Stimulated activated CD8-positive, alpha-beta memory T cell treated with anti-CD3 and anti-CD28 coated beads, Interleukin-4, amount 100 ng/mL, for 24 hours (primary cell): ENCODE measurements around the gene CLINT1.

ENCODE experiments used
- DNase-seq: peaks from one replicate; pipeline ENCODE4 v3.0.0-alpha.2; 2020; ENCODE audit warnings: low read depth

CLINT1 gene

DNA sequence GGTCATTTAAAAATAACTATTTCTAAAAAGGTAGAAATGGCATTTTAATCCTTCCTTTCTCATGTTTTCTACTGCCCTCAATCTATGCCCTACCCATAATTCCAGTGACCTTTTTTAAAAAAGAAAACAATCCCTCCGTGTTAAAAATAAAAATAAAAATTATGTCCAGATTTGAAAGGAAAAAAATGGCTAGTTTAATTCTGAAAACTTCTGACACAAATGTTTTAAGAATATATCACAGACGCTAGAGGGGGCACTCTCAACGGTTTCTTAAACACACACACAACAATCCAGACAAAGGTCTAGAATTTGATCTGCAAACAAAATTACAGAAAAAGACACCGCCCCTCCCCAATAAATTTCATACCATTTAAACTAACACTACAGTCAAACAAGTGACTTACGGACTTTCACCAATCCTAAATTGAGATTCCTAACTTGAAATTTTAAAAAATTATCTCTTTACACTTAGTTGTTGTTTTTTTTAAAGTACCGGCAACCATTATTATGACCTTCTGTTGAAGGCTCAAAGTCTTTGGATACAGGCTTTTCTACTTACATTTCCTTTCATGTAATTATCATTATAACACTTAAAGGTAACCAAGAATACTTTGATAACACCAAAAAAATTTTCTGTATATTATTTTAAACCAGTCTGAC, 38.2 kb downstream of the CLINT1 start:
- DNase-seq, result no peak

GRCh38 chr5:157819502-157820115, 39.3 kb downstream of the CLINT1 start:
- no peak for DNase-seq

DNA sequence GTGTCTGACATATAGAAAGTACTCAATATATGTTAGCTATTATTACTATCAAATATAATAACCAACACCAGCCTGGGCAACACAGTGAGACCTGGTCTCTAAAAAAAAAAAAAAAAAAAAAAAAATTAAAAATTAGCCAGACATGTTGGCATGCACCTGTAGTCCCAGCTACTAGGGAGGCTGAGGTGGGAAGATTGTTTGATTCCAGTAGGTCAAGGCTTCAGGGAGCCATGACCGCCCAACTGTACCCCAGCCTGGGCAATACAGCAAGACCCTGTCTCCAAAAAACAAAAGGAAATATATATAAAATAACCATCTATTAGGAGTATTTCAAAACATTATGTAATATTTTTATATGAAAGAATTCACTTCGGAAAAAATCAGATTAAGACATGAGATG, 40.6 kb downstream of the CLINT1 start:
- no peak for DNase-seq

DNA sequence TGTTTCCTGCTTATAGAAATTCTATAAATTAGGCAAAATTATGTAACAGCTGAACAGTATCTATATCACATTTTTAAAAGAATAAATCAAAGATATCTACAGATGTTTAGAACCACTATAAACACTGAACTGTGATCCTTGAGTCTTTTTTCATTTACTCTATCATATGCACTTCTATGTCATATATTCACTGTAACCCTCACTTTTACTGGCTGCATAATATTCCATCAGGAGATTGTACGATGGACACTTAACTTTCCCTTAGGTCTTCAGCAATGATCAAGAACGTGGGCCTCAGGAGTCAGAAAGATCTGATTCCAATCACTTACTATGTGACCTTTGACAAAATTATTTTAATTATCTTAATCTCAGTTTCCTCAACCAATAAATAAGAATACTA, 41.0 kb downstream of the CLINT1 start:
- no peak for DNase-seq

DNA sequence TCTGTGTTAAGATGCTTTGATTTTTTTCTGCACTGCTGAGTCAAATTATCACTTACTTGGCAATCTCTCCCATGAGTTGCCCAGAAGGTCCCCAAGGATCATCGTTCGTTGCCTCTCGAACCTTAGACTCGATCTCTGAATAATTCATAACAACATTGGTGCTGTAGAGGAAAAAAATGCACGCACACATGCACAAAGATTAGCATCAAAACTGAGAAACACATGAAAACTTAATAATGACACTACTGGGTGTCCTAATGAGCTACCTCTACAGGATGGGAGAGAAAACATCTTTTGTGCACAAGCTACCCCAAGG, 41.6 kb downstream of the CLINT1 start:
- DNase-seq, result no peak

DNA sequence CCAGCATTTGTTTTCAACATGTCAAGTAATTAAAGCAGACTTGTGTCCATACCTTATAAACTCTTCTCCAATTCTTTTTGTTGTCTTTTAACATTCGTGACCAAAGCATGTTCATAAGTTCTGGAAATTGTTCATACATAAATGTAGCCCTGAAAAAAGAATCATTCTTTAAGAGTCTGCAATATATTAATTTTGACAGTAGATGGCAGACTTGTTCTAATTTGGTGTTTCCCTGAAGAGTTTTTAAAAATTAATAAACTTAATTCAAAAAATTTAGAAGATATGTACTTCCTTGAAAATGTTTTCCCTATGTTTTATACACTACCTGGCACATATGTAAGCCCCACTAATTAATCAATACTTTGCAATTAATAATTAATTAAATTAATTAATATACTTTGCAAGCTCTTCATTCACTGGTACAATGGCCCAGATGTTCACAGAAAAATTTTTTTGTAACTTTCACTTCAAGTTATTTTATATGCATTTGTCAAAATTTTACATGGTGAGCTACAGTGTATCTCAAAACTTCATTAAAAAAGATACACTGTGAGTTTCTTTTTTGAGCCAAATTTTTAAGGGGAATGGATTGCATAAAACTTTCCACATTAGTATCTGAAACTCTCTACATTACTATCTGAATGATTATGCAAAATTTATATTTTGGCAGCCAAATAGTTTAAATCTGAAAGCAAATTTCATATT, 42.1 kb downstream of the CLINT1 start:
- no peak for DNase-seq

- DNase-seq, result no peak
Measured at GRCh38 chr5:157812086-157812485, 46.9 kb downstream of the CLINT1 start.

DNA sequence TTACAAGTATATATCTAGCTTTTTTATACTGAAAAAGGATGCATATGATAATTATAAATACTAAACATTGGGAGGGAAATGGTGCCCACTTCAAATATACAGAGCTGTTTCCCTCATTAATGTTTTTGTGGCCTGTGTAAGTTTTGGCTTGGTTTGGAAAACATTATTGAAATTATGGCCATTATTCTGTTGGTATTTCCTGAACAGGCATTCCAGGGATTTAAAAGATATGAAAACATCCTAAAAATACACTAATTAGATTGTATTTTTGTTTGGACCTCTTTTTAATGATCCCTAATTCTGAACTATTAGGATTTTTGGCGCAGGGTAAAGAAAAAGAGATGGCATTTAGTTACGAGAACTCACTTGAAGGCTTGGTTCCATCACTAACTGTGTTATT, 50.9 kb downstream of the CLINT1 start:
- no peak for DNase-seq

- no peak for DNase-seq
Measured at GRCh38 chr5:157802736-157803135, 56.2 kb downstream of the CLINT1 start.

DNA sequence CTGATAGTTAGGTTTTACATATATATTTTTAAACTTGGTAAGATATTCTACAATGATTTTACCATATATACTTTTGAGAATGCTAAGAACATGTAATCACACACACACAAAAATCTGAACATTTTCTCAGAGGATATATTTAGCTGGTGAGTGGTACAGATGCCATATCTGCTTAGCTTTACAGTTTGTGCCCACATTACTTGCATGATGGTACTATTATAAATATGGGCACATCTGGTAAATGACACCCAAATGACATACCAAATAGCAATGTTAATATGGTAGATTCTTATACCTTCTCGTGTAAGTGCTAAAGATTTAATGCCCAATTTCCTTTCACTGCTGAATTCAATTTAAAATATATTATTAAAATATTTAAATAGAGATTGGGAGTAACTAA, 58.8 kb downstream of the CLINT1 start:
- DNase-seq, result no peak

GRCh38 chr5:157799578-157799977, 59.4 kb downstream of the CLINT1 start:
- DNase-seq, result no peak

- no peak for DNase-seq
Measured at GRCh38 chr5:157793301-157793700, 65.6 kb downstream of the CLINT1 start.

- no peak for DNase-seq
Measured at GRCh38 chr5:157785801-157786200, 73.1 kb downstream of the CLINT1 start.

DNA sequence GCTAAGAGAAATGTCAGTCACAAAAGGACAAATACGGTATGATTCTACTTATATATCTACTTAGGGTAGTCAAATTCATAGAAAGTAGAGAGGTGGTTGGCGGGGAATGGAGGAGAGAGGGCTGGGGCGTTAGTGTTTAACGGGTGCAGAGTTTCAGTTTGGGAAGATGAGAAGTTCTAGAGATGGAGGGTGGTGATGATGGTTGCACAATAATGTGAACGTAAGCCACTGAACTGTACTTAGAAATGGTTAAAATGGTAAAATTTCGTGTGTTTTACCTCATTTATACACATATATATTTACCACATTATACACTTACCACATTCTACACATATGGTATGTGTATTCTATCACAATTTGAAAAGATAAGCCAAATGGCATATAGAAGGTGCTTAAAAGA, 79.7 kb downstream of the CLINT1 start:
- no peak for DNase-seq

DNA sequence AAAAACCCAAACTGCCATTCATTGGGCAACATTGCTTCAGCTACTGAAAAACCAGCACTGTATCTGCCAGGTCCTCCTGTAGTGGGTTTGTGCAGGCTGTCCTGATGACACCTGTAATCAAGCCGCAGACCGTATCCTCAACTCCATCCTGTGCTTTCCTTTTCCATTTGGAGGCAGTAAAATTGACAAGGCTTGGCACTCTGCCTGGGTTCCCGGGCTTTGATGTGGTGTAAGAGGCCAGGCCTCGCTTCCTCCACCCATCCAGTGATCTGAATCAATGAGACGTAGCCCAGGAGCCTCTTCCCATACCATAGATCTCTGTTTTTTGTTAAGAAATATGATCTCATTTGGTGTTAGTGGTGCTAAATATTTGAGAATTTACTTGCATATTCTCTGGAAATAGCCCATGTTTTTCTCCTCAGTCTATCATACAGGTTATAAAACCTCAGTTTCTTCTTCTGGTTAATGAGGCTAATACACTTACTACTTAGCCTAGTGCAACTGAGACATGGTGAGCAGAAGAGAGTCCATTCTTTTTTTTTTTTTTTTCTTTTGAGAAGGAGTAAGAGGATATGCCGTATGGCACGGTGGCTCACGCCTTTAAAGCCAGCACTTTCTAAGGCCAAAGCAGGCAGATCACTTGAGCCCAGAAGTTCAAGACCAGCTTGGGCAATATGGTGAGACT, 80.7 kb downstream of the CLINT1 start:
- DNase-seq, result no peak

GRCh38 chr5:157772127-157772526, 86.8 kb downstream of the CLINT1 start:
- no peak for DNase-seq

DNA sequence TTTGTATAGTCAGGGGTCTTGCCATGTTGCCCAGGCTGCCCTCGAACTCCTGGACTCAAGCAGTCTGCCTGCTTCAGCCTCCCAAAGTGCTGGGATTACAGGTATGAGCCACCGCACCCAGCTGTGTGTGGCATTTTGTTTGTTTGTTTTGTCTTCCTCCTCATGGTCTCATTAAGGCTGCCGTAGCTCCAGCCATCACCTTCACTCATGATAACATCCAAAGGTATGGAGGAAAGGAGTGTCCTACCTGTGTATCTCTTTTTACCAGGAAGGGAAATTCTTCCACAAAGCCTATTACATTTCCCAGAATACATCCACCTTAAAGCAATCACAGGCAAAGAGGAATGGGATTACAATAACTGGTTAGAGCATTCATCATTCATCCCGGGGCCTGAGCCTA, 88.3 kb downstream of the CLINT1 start:
- no peak for DNase-seq

DNA sequence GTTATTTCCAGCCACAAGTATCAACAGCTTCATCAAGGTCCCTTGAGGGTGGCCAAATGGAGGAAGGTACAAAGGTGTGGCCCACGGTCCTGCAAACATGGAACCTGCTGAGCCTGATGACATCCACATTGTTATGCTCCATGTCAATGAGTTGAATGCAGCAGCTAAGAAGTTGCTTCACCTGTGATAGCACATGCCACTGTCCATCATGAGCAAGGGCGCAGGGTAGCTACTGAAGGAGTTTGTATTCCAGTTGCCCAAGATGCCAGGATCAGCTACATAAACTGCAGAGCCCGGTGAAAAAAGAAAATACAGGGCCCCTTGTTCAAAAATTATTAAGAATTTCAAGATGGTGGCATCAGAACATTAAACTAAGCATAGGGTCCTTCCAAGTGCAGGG, 91.3 kb downstream of the CLINT1 start:
- no peak for DNase-seq

DNA sequence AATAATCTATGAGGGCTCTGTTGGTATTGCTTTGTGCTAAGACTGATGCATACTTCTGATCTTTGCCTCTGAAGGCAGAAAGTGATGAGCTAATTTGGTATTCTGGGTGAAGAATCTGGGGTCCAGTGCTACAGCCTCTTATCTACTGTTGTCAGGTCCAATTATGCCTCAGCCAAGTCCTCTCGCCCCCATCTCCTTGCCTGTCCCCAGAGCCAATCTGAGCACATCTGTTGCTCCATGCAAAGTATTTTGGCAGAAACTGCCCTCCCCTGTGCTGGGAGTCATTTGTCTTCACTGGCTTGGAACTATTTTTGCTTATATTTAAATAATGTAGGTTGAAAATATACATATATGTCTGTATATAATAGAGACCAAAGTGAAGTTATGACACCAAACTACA, 92.0 kb downstream of the CLINT1 start:
- no peak for DNase-seq

DNA sequence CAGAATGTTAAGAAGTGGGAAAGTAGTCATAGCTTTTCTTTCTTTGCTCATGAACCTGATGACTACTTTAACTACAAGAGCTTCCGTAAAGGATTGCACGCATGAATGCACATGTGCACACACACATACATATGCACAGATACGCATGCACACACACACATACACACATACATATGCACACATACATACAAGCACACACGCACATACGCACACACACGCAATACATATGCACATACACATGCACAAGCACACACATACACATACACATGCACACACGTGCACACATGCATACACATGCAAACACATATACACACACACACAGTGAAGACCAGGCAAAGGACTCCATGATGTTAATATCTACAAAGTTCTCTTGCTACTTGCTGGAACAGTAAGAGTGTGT, 92.5 kb downstream of the CLINT1 start:
- DNase-seq, result no peak

- DNase-seq, result no peak
Measured at GRCh38 chr5:157764531-157764930, 94.4 kb downstream of the CLINT1 start.

DNA sequence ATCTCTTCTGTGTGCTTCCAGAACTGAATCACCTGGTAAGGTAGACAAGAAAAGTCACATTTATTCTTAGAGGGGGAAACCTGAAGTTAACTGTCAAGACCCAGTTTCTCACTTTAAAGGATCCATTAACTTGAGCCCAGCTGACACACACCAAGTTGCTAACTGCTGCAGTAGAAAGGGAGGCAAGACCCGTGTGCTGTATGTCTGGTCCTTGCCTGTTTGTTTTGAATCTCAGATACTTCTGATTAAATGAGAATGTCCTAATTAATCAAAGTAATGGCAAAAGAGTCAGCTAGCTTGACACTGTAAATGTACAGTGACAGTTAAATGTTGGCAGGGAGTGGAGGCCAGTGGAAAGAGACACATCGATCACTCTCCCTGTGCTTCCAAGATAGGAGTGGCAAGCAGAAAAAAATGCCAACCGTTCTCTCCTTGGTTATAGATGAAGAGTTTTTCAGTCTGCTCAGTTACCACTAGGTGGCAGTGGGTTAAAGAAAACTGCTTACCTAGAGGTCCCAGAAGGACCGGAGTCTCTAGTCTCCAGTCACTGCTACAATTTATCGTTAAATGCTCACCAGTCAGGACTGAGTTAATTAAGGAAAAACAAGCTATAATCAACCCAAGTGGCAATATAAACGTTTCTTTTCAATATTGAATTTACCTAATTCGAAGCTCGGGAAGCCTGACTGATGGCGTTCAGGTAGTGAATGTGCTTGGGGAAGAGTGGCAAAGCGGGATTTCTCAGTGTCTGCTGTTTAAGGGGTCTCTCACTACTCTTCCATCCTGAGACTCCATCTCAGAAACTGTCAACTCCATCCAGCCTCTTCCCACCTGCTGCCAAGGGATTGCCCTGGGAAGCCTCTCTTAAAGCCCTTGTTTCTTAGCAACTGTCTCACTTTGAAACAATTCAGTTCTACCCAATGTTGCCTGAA, 97.0 kb downstream of the CLINT1 start:
- no peak for DNase-seq
